NCI-H510A treated with DMSO at 0.1 percent for 48 hours (cell line): ENCODE measurements around the gene CAPN14.
"Not testable (repeated sequence)": the region's sequence is repeated elsewhere in the genome, so short reads cannot be mapped to it uniquely, and the experiment has no call there.

Source experiments
- DNase-seq: peaks from one replicate; lab custom pipeline; 2025; lab: John Stamatoyannopoulos, UW

The CAPN14 gene

DNA sequence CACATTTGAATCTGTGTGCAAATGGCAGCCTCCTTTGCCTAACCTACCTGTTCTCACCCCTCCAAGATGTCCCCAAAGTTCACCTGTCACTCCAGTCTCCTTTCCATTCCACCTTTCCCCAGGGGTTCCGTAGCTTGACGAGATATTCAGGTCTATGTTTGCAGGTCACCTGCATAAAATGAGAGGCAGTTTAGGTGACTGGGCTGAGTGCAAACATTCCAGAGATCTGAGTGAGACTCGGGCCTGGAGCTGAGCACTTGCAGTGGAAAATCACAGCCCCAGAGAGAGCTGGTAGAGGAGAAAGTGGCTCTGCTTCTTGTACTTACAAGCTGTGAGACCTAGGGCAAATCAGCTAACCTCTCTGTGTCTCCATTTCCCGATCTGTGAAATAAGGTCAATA, 20.1 kb downstream of the CAPN14 start:
- no peak for DNase-seq

DNA sequence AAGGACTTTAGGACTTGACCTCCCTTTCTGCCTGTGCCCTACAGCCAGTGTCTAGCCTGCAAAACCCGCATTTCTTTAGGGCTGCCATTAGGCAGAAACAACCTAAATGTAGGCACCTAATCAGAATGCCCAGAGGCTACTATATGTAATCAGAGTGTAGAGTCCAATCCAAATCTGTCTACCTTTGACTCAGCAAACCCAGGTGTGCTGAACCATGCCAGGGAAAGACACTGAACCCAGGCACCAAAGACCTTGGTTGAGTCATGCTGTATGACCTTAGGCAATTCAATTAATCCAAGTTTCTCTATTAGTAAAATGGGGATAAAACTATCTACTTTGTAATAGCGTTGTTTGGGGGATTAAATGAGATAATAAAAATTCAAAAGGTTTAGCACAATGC, 20.7 kb downstream of the CAPN14 start:
- DNase-seq = no peak

DNA sequence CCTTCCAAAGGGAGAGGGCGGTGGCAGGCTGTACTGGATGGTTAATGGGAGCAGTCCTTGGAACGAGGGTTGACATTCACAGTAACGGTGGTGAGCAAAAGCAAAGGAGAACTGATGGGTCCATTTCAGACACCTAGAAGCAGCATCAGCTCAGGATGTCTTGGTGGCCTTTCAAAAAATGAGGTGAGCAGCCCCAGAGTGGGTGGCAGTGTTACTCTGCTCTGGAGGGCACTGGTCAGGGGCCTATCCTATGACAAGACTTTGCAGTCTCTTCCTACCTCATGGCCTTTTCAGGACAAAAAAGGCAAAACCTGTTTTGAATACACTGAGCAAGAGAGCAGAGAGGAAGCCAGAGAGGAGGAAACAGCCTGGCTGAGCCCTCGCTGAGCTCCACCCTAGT, 23.5 kb downstream of the CAPN14 start:
- DNase-seq = no peak

DNA sequence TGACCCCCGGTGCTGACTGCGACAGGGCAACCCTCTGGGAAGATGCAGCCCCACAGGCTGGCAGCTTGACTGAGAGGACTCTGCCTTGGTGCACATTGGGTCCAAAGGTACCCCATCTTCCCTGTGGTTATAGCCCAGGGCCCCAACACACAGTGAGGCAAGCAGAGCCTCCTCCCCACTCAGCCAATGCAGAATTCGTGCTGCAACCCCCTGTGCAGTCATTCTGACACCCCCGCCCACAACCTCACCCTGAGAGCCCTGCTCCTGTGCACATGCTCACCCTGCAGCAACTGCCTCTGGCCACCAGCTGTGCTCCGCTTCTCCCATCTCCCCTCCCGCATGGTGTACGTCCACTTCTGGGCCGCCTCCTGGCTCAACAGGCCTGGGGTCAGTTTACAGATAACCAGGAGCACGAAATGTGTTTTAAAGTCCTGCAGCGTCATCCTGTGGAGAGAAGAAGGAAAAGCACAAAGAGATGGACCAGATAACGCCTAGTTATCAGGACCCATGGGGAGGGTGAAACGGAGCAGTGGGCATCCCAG, 24.4 kb downstream of the CAPN14 start:
- DNase-seq = no peak

DNA sequence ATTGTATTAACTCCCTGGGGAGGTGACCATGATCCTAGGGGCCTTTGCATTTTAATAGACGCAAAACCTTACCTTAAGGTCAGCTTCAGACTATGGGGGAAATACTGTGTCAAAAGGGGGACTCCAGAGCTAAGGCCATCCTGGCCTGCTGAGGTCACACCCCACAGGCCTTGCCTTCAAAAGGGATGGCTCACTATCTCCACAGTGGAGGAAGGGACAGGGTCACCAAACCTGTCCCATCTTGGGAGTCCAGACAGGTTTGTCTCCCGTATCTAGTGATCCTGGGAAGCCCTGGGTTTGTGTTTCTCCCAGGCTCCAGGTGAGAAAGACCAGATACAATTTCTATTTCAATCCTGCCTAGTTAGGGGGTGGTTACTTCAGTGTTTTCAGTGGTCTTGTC, 24.9 kb downstream of the CAPN14 start:
- no peak for DNase-seq

DNA sequence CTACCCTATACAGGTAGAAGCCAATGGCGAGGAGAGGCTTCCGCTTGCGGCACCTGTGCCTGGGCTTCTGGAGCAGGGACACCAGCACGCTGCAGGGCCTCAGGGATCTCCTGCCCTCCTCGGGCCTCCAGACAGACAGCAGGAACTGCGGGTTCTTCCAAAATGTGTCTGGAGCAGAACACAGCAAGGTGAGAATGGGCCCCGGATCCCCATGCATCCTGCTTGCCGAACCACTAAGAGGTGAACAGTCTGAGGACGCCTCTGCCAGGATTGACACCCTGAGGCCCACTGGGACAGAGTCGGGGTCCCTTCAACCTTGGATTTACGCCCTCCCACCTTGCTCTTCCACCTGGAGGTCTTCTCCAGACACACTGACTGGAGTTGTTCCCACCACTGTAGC, 25.4 kb downstream of the CAPN14 start:
- DNase-seq = no peak

DNA sequence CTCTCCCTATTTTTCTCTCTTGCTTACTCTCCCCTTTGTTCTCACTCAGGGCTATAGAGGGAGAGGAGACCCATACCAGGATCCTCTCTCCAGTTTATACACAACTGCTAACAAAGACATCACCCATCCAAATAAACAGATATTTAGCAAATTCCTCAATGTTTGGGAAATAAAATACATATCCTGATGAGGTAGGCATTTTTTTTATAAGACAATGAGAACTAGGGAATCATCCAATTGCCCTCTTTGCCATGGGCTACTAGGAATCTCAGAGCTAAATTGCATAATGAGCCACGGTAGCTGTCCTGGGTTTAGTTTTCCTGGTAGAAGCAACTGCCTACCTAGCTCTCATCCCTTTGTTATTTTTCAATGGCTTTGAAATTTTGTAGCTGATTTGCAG, 27.1 kb downstream of the CAPN14 start:
- DNase-seq = no peak

DNA sequence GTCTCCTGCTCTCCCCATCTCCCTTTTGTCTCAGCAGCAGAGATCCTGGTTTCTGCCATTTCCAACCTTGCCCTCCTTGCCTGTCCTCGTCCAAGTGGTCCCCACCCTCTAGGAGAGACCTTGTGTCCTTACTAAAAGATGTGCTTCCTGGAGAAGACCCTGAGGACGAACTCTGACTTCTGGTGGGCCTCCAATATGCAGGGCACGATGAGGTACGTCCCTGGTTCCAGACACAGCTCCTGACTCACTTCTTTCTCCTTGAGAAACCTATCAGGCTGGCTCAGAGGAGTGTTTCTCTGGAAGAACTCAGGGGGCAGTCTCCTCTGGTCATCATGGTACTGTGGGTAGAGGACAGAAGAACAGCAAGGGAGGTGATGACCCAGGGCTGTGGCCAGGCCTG, 28.2 kb downstream of the CAPN14 start:
- no peak for DNase-seq

DNA sequence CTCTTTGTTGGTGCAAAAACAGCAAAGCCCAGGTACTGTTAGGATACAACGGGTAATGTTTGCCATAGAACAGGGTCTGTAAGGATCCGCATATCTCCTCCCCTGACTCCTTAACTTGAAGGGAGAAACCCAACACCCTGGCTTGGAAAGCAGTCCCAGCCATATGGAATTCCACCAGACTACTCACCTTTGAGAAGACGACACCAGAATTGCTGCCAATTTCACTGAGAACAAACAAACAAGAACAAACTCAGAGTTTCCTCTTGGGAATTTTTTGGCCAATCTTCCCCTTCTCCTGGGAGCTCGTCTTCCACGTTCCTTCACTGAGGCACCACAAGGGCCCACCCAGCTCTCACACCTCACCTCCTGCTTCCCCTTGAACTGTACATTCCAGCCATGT, 29.2 kb downstream of the CAPN14 start:
- DNase-seq = no peak

DNA sequence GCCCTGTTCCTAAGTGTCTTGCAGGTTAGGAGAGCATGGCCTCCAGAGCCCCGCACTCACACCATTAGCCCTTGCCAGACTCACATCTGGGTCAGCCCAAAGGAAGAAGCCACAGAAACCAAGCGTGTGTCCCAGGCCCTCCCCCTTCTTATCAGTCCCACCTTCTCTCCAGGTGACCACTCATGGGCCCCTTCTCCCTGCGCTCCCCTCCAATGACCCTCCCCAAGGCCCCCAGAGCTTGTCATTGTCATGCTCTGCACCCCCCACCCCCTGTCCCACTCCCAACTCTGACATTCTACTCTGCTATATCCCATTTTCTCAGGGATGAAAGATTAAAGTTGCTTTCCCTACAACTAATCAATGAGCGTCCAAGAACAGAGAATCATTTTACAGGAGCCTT, 30.1 kb downstream of the CAPN14 start:
- DNase-seq = no peak

DNA sequence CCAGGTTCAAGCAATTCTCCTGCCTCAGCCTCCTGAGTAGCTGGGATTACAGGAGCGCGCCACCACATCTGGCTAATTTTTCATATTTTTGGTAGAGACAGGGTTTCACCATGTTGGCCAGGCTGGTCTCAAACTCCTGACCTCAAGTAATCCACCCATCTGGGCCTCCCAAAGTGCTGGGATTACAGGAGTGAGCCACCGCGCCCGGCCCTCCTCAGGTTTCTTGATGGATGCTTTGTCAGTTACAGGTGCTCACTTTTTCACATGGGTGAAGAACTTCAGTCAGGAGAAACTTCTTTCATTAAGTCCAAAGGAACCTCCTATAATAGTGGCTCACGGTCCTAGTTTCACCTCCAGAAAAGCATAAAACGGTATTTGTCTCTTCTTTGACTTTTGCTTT, 33.3 kb downstream of the CAPN14 start:
- DNase-seq = not testable (repeated sequence)

DNA sequence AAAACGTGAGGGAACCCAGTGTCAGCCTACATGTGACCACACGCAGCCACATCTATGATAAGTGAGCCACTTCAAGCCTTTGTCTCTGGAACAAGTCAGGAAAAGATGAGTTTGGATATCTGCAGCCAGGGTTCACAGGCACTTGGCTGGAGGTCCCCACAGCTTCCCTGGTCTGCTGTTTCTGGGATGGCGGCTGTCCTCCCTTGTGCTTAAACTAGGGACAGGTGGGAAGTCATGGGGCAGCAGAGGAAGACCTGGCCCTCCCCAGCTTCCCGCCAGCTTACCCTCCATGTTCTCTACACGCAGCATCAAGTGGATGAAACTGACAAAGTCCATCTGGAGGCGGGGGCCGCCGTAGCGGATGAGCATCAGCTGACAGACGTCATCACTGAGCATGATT, 40.6 kb downstream of the CAPN14 start:
- no peak for DNase-seq

DNA sequence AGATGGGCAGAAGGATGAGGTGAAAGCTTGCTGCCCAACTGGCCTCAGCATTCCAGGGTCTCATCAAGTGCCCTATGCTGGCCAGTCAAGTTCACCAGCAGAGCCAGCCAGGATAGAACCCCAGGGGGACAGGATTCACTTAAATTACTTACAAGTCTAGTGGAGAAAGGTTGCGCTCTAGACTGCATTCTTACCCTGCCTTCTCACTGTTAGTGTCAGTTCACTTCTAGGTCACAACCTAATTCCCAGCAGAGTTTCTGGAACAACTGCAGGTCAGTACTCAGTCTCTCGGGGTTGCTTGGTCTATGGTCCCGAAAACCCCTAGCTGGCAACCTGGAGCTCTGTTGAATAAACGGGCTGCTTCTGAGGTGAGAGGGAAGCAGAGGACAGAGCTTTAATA, 46.2 kb downstream of the CAPN14 start:
- DNase-seq = no peak

DNA sequence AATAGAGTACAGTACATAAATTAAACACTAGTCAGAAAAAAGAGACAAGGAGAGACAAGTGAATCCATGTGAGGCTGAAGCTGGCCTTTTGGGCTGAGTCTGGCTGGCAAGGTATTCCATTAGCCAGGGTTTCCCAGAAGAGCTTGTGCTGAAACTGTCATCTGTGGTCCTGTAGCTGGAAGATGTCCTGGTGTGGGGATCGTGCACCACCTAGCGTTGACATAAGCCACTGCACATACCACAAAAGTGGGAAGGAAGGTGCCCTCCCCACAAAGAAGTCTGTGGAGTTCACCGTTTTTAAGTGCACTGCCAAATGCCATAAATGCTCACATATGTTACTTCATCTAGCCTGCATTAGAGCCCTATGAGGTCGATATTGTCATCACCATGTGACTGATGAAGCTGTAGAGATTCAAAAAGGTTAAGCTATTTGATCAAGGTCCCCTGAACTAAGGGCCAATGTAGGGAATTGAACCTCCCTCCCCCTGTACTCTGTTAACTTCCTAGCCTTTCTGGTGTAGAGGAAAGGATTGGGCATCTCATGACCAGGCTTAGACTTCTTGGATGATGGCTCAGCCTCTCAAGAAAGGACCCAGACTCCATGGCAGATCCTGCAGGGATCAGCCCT, 47.1 kb downstream of the CAPN14 start:
- DNase-seq = peak; percentile 72

DNA sequence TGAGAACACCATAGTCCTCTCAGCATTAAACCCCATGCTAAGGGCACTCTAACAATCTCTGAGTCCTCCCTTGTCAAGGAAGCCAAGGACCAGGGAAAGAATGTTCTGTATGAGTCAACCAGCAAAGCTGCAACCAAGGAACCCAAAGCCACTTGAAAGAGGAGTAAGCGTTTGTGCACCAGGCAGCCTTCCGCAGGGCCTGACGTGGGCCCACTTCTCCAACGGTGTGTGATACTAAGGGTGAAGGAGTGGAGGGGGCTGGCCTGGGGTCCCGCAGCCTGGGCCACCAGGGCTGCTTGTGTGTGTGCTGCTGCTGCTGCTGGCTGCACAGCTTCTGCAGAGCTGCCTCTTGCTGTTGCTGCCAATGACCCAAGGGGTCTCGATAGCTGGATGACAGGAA, 49.0 kb downstream of the CAPN14 start:
- no peak for DNase-seq

DNA sequence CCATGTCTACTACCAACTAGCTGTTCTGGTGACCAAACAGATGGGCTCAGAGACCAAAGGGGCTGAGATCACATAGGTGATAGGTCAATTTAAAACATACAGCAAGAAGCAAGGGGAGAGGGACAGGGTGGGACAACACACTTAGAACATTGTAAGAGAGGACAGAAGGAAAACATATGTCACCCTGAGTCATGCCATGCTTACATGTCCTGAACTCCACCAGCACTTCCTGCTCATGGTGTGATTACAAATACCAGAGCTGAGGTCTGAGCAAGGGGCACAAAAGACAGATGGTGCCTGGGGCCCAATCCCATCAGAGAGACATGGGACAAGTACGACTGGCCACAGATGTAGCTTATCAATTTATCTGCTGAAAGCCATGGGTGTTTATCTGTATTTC, 50.4 kb downstream of the CAPN14 start:
- no peak for DNase-seq

DNA sequence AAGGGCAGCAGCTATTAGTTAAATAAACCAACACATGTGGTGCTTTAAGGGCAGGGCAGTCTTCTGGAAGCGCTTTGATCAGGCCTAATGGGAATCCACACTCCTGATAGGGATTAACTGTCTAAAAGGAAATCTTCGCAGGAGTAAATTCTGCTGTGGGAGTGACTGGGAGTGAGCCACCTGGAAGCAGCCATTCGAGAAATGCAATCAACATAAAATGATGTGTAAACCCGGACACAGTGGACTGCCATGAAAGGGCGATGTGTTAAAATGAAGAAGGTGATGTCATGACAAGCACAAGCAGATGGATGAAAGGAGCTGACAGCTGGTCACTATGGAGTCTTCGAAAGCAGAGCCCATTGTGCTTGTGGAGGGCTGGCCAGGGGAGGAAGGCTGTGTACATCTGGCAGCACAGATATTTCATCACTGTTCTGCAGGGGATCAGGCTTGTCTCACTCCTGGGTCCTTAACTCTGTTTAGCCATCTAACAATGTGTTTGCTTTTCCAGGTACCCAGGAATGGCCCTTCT, 54.2 kb downstream of the CAPN14 start:
- peak; percentile 15 for DNase-seq

DNA sequence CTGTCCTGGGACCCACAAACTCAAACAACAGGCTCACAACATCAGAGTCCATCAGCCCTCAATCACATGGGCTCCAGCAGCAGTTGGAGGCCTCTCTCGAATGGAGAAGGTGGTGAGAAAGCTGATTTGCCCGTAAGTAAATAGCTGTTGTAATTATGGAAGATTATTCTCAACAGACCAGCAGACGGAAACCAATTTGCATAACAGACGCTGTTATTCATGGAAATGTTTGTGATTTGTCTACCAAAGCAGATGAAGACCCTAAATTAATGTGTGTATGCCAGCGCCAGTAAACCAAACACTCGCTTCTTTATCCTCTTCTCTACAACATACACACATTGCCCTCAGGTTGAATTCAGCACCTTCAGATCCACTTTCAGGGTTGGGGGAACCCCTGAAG, 55.7 kb downstream of the CAPN14 start:
- no peak for DNase-seq

DNA sequence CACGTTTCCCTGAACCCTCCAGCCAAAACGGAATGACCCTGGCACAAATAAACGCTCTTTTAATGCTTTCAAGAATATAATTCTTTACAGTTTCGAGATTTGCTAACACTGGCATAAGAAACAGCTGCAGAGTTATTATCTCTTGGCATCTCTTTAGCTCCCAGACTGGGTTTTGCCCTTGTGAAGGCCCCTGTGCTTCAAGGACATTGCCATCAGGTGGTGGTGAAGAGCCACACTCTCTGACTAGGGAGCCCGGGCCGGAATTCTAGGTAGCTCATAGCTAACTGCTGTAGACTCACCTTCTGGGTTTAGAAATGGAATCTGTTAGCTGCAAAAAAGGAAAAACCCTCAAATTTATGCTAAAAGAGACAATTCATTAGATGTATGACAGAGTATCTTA, 65.8 kb downstream of the CAPN14 start:
- no peak for DNase-seq

DNA sequence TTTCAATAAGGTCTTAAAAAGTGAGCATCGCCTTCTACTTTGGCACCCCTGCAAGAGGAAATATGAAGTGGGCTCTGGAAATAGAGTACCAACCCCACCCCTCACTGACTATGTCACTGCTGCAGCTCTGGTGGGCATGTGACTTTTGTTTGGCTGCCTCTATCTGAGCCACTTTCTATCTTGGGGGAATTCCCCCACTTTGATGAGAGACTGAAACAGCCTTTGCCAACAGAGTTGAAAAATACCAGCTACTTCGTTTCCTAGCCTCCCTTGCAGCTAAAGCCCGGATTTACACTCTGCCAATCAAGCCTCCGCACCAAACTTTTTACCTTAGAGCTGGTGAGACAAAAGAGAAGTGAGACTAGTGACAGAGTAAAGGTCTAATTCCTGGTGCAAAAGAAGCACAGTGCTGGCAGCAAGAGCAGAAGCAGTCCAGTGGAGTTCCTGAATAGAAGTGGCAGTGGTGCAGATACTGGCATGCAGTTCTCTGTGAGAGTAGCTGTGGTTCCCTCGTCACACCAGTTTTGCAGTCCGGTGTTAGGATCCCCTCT, 67.1 kb downstream of the CAPN14 start:
- DNase-seq = no peak

DNA sequence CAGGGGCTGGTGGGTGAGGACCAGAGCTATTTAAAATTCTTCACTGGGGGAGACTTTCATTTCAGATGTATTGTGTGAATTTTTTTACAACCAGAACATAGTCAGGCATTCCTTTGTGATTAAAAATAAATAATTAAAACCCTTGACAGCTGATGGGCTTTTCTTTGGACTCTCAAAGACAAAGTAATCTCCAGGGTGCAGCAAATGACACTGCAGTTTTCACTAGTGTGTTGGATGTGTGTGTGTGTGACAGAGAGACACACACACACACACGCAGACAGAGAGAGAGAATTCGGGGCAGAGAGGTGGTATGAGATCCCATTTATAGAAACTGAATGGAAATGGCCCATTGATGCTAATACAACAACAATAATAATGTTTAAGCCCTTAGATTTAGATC, 68.8 kb downstream of the CAPN14 start:
- DNase-seq = no peak

DNA sequence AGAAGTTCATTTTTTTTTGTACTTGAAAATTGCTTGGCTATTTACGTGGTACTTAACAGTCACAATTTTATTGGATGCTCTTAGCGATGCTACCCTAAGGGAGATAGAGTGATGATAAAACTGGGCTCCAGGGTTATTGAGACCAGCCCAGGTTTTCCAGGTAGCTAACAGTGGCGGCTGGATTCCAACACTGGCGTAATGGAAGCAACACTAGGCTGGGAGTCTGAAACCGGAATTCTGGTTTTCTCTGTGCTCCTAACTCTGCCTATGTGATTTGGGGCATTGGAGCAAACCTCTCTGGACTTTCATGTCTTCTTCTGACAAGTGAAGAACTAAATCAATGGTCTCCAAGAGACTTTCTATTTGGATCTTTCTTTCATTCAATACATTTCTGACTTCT, 69.7 kb downstream of the CAPN14 start:
- DNase-seq = no peak

DNA sequence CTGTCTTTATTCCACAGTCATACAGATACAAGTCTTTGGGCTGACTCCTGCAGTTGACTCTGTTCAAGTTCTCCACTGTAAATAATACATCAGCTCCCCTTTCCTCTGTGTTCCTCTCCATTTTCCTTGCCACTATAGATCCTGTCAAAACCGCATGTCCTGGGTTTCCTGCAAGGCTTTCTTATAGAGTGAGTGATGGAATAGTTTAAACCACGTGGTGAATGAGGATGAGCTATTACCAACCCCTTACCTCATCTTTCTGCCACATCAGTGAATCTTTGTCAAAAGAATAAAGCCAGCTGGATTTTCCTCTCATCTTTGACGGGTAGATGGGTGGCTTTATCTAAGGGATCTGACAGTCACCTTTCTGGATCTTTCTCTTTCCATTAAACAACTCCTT, 75.2 kb downstream of the CAPN14 start:
- DNase-seq = no peak
